Endodermal cell (in vitro differentiated cells): Measurements from ENCODE around the gene TECTA. TPM values are rescaled to one million over a fixed set of nuclear protein-coding genes. Genes with fewer than 3 reads are reported as not detected.
"Not testable (repeated sequence)": the region's sequence is repeated elsewhere in the genome, so short reads cannot be mapped to it uniquely, and the experiment has no call there.

ENCODE experiments used
- DNase-seq: peaks from one replicate; pipeline ENCODE4 v3.0.0-alpha.2; 2017
- H3K27ac ChIP-seq: 2 replicates; pipeline ENCODE4 v1.5.1; 2013; ENCODE audit warnings: mild to moderate bottlenecking, low read depth, low read length, moderate library complexity
- H3K27me3 ChIP-seq: 2 replicates; pipeline ENCODE4 v1.6.1; 2013; ENCODE audit warnings: mild to moderate bottlenecking, low read length, moderate library complexity; ENCODE audit not compliant: insufficient read depth, control insufficient read depth, poor library complexity, severe bottlenecking
- H3K36me3 ChIP-seq: 2 replicates; pipeline ENCODE4 v1.7.0; 2013; ENCODE audit warnings: mild to moderate bottlenecking, low read length, moderate library complexity; ENCODE audit not compliant: control insufficient read depth, insufficient read depth
- H3K4me1 ChIP-seq: one replicate; pipeline ENCODE4 v1.7.0; 2013; ENCODE audit warnings: low read length; ENCODE audit not compliant: control insufficient read depth, insufficient read depth
- H3K4me3 ChIP-seq: 2 replicates; pipeline ENCODE4 v1.5.1; 2013; ENCODE audit warnings: mild to moderate bottlenecking, low read length, moderate library complexity
- H3K9ac ChIP-seq: 2 replicates; pipeline ENCODE4 v1.6.1; 2013; ENCODE audit warnings: mild to moderate bottlenecking, low read length, moderate library complexity; ENCODE audit not compliant: poor library complexity, severe bottlenecking; ENCODE audit errors: extremely low read depth
- H3K9me3 ChIP-seq: 2 replicates; pipeline ENCODE4 v1.6.1; 2013; ENCODE audit warnings: mild to moderate bottlenecking, low read length, moderate library complexity; ENCODE audit not compliant: control insufficient read depth
- H3K27ac Mint-ChIP-seq: 2 replicates; pipeline ENCODE4 v1.8.0; 2020; ENCODE audit warnings: mixed read lengths
- H3K27me3 Mint-ChIP-seq: 2 replicates; pipeline ENCODE4 v1.8.0; 2021; ENCODE audit warnings: mild to moderate bottlenecking, mixed read lengths; ENCODE audit not compliant: insufficient read depth
- H3K36me3 Mint-ChIP-seq: 2 replicates; pipeline ENCODE4 v1.8.0; 2020; ENCODE audit warnings: low read depth, mixed read lengths
- H3K4me1 Mint-ChIP-seq: 2 replicates; pipeline ENCODE4 v1.8.0; 2020; ENCODE audit warnings: mixed read lengths
- H3K4me3 Mint-ChIP-seq: 2 replicates; pipeline ENCODE4 v1.8.0; 2020; ENCODE audit warnings: mild to moderate bottlenecking, moderate library complexity, mixed read lengths
- H3K9me3 Mint-ChIP-seq: 2 replicates; pipeline ENCODE4 v1.8.0; 2020; ENCODE audit warnings: mild to moderate bottlenecking, mixed read lengths
- WGBS, 2 experiments: methylation state at CpG; one replicate each; pipeline versions ENCODE4 v1.1.5 to v1.1.7; 2013; ENCODE audit warnings: missing lambda C conversion rate in 2 of 2, mixed read lengths in 1 of 2; ENCODE audit not compliant: insufficient coverage in 1 of 2, insufficient read length in 1 of 2; 5-methylcytosine and 5-hydroxymethylcytosine counted together
- total RNA-seq, 2 donors: library from RNA; stranded (reverse); fragmentation: NEBNext Ultra II Directional in 1 of 2; extraction: Animal tissue kit (Norgen Biotek cat#: 25700) in 1 of 2; gene quantifications; 2 replicates in 1 of 2; 3 replicates in 1 of 2; pipeline ENCODE4 v1.2.1, GENCODE V29; 2021
- TF ChIP-seq, protein P1 (sequence below): fragments of 200-600 bp; sonication (generic); conservative IDR thresholded peaks from 2 replicates; pipeline ENCODE4 v1.5.0; 2021; ENCODE audit warnings: antibody characterized with exemption, mild to moderate bottlenecking

TECTA gene
- total RNA-seq, 2 donors from 2014 or later, result 1.4 to 2.2 TPM

GRCh38 chr11:121237686-121238658, 136.9 kb downstream of the TECTA start:
- H3K4me1 ChIP-seq, result peaks cover 16% of the 10 kb centered on the region
- H3K9ac ChIP-seq, result no peak overlapping the region
- TF ChIP-seq, protein P1, sequence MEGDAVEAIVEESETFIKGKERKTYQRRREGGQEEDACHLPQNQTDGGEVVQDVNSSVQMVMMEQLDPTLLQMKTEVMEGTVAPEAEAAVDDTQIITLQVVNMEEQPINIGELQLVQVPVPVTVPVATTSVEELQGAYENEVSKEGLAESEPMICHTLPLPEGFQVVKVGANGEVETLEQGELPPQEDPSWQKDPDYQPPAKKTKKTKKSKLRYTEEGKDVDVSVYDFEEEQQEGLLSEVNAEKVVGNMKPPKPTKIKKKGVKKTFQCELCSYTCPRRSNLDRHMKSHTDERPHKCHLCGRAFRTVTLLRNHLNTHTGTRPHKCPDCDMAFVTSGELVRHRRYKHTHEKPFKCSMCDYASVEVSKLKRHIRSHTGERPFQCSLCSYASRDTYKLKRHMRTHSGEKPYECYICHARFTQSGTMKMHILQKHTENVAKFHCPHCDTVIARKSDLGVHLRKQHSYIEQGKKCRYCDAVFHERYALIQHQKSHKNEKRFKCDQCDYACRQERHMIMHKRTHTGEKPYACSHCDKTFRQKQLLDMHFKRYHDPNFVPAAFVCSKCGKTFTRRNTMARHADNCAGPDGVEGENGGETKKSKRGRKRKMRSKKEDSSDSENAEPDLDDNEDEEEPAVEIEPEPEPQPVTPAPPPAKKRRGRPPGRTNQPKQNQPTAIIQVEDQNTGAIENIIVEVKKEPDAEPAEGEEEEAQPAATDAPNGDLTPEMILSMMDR, result no peak
- H3K9me3 Mint-ChIP-seq, result peaks cover 5% of the 10 kb centered on the region
- peaks cover 3% of the 10 kb centered on the region for H3K27me3 Mint-ChIP-seq
- 89% methylated on average over 12 of the region's 12 CpGs for WGBS, 2 experiments
- H3K27me3 ChIP-seq, result no peaks in the 10 kb centered on the region
- H3K4me3 ChIP-seq, result no peak overlapping the region
- no peak overlapping the region for H3K4me3 Mint-ChIP-seq
- no peaks in the 10 kb centered on the region for H3K36me3 Mint-ChIP-seq
- peak overlapping the region; percentile 99 for H3K27ac ChIP-seq
- H3K27ac Mint-ChIP-seq, result no peak overlapping the region
- DNase-seq, result peak; percentile 34
- peaks cover 52% of the 10 kb centered on the region for H3K4me1 Mint-ChIP-seq
- H3K36me3 ChIP-seq, result no peaks in the 10 kb centered on the region
- H3K9me3 ChIP-seq, result no peaks in the 10 kb centered on the region

- TF ChIP-seq, protein P1, result no peak
- H3K4me3 Mint-ChIP-seq, result no peak overlapping the region
- H3K27ac Mint-ChIP-seq, result no peak overlapping the region
- Histone ChIP-seq H3K4me3 (no peak overlapping the region), H3K27ac (no peak overlapping the region), H3K9me3 (no peaks in the 10 kb centered on the region), H3K4me1 (peaks cover 16% of the 10 kb centered on the region), H3K36me3 (no peaks in the 10 kb centered on the region), H3K27me3 (no peaks in the 10 kb centered on the region), H3K9ac (no peak overlapping the region)
- H3K9me3 Mint-ChIP-seq, result peaks cover 5% of the 10 kb centered on the region
- H3K27me3 Mint-ChIP-seq, result peaks cover 3% of the 10 kb centered on the region
- no peak for DNase-seq
- no peaks in the 10 kb centered on the region for H3K36me3 Mint-ChIP-seq
- H3K4me1 Mint-ChIP-seq, result peaks cover 52% of the 10 kb centered on the region
Observed at GRCh38 chr11:121238956-121239355, 137.9 kb downstream of the TECTA start.

DNA sequence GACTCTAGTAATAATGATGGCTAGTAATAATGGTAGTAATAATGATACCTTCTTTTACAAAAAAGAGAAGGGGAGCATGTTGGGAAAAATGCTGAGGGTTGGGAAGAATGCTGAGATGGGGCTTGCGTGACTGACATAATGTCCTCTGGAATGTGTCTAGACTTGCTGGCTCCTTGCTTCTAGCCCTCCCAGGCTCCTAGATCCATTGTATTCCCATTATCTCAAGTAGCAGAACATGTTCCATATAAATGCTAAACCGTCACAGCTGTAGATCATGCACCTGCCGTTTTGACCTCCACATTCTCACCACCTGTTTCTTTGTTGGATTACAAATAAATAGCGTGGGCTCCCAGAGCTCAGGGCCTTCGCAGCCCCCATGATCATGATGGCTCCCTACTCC, 139.0 kb downstream of the TECTA start:
- peak; percentile 38 for DNase-seq
- peak overlapping the region; percentile 19 for H3K4me3 ChIP-seq
- peaks cover 14% of the 10 kb centered on the region for H3K4me1 ChIP-seq
- H3K36me3 ChIP-seq, H3K27ac Mint-ChIP-seq, H3K27me3 ChIP-seq, H3K9ac ChIP-seq, H3K9me3 ChIP-seq, H3K4me3 Mint-ChIP-seq, H3K36me3 Mint-ChIP-seq, H3K27me3 Mint-ChIP-seq, H3K9me3 Mint-ChIP-seq: not testable (repeated sequence)
- WGBS, 2 experiments, result 78 to 88% methylated on average over 4 to 5 of the region's 5 CpGs
- peaks cover 46% of the 10 kb centered on the region for H3K4me1 Mint-ChIP-seq
- H3K27ac ChIP-seq, result peak overlapping the region; percentile 49
